Loucy (cell line): ENCODE results near the gene CXCR1.
"Not testable (repeated sequence)": the region's sequence is repeated elsewhere in the genome, so short reads cannot be mapped to it uniquely, and the experiment has no call there.

Experiments used
- EZH2phosphoT487 ChIP-seq: fragments of 200-600 bp; IDR thresholded peaks from 2 replicates; pipeline ENCODE4 v1.6.1; 2018; ENCODE audit warnings: antibody characterized with exemption, mild to moderate bottlenecking, moderate library complexity, borderline replicate concordance
- TF ChIP-seq, protein P1 (sequence below): fragments of 200-600 bp; sonication (generic); conservative IDR thresholded peaks from 2 replicates; pipeline ENCODE4 v1.5.1; 2014; ENCODE audit warnings: mild to moderate bottlenecking, antibody characterized with exemption, low read length

- TF ChIP-seq, protein P1, sequence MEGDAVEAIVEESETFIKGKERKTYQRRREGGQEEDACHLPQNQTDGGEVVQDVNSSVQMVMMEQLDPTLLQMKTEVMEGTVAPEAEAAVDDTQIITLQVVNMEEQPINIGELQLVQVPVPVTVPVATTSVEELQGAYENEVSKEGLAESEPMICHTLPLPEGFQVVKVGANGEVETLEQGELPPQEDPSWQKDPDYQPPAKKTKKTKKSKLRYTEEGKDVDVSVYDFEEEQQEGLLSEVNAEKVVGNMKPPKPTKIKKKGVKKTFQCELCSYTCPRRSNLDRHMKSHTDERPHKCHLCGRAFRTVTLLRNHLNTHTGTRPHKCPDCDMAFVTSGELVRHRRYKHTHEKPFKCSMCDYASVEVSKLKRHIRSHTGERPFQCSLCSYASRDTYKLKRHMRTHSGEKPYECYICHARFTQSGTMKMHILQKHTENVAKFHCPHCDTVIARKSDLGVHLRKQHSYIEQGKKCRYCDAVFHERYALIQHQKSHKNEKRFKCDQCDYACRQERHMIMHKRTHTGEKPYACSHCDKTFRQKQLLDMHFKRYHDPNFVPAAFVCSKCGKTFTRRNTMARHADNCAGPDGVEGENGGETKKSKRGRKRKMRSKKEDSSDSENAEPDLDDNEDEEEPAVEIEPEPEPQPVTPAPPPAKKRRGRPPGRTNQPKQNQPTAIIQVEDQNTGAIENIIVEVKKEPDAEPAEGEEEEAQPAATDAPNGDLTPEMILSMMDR = not testable (repeated sequence)
- not testable (repeated sequence) for TF ChIP-seq EZH2phosphoT487
Observed at GRCh38 chr2:218171744-218172143, 5.0 kb upstream of the CXCR1 start.
